Naive B cell (primary cell): ENCODE data around the gene UBN1. TPM values are rescaled to one million over a fixed set of nuclear protein-coding genes. Genes with fewer than 3 reads are reported as not detected.

Source experiments
- ATAC-seq, 2 donors: fragments of 150-1000 bp; cut with Tn5 transposase; 2 replicates each; pipeline ENCODE4 v1.10.0; 2021; ENCODE audit warnings: low read depth in 2 of 2, mild to moderate bottlenecking in 2 of 2, moderate library complexity in 2 of 2
- DNase-seq: peaks from one replicate; pipeline ENCODE4 v3.0.0; 2022
- H3K27ac Mint-ChIP-seq, 6 donors: one replicate each; pipeline ENCODE4 v1.8.0; 2020 to 2022; ENCODE audit warnings: mild to moderate bottlenecking in 6 of 6, mixed read lengths in 6 of 6, moderate library complexity in 5 of 6, inconsistent platforms in 2 of 6
- H3K27me3 Mint-ChIP-seq, 3 donors: one replicate each; pipeline ENCODE4 v1.8.0; 2021 to 2022; ENCODE audit warnings: mixed read lengths in 3 of 3, mild to moderate bottlenecking in 1 of 3
- H3K36me3 Mint-ChIP-seq, 2 donors: one replicate each; pipeline ENCODE4 v1.8.0; 2020 to 2022; ENCODE audit warnings: mixed read lengths in 2 of 2, inconsistent platforms in 1 of 2, mild to moderate bottlenecking in 1 of 2
- H3K4me1 Mint-ChIP-seq, 3 donors: one replicate each; pipeline ENCODE4 v1.8.0; 2020 to 2022; ENCODE audit warnings: mixed read lengths in 3 of 3, inconsistent platforms in 1 of 3, mild to moderate bottlenecking in 1 of 3, moderate library complexity in 1 of 3
- H3K4me3 Mint-ChIP-seq, 8 donors: one replicate each; pipeline ENCODE4 v1.8.0; 2020 to 2022; ENCODE audit warnings: mild to moderate bottlenecking in 8 of 8, mixed read lengths in 8 of 8, moderate library complexity in 8 of 8, inconsistent platforms in 2 of 8
- H3K9me3 Mint-ChIP-seq, 7 donors: one replicate each; pipeline ENCODE4 v1.8.0; 2020 to 2022; ENCODE audit warnings: mixed read lengths in 7 of 7, mild to moderate bottlenecking in 5 of 7, inconsistent platforms in 2 of 7, moderate library complexity in 1 of 7
- polyA plus RNA-seq, 6 donors: library from polyadenylated mRNA; unstranded; fragments of 300-500 nt; fragmentation: Illumina TruSeq; gene quantifications; one replicate each; pipeline ENCODE4 v1.2.3, GENCODE V29; 2021; ENCODE audit warnings: low read depth in 6 of 6

UBN1 gene
- polyA plus RNA-seq, 6 donors from 2014 or later: 4.3 to 19.2 (median 11.9) TPM

- H3K9me3 Mint-ChIP-seq: no peaks in the 10 kb centered on the region
- no peaks in the 10 kb centered on the region for H3K36me3 Mint-ChIP-seq
- H3K4me1 Mint-ChIP-seq: no peaks in the 10 kb centered on the region
- DNase-seq: no peak
- no peak for ATAC-seq
- H3K27me3 Mint-ChIP-seq: peaks cover 8 to 21% (median 18%) of the 10 kb centered on the region in 3 donors
- no peak overlapping the region for H3K4me3 Mint-ChIP-seq
- no peak overlapping the region for H3K27ac Mint-ChIP-seq
These were observed 66.7 kb downstream of the UBN1 start for GRCh38 chr16:4913774-4914525.

GRCh38 chr16:4914528-4915225, 67.4 kb downstream of the UBN1 start:
- DNase-seq: no peak
- H3K4me1 Mint-ChIP-seq: no peaks in the 10 kb centered on the region

GRCh38 chr16:4915226-4915761, 68.0 kb downstream of the UBN1 start:
- DNase-seq: no peak
- Mint-ChIP-seq H3K27me3 (peaks cover 8 to 21% (median 18%) of the 10 kb centered on the region in 3 donors), H3K36me3 (no peaks in the 10 kb centered on the region), H3K9me3 (no peaks in the 10 kb centered on the region), H3K27ac (peak overlapping the region in 1 of 6 donors; percentile 54), H3K4me1 (no peaks in the 10 kb centered on the region), H3K4me3 (no peak overlapping the region)
- no peak for ATAC-seq

More at GRCh38 chr16:4914528-4915225, 67.4 kb downstream of the UBN1 start:
- no peaks in the 10 kb centered on the region for H3K36me3 Mint-ChIP-seq
- ATAC-seq: no peak
- peaks cover 8 to 21% (median 18%) of the 10 kb centered on the region in 3 donors for H3K27me3 Mint-ChIP-seq
- H3K9me3 Mint-ChIP-seq: no peaks in the 10 kb centered on the region
- H3K4me3 Mint-ChIP-seq: no peak overlapping the region
- H3K27ac Mint-ChIP-seq: no peak overlapping the region

- Mint-ChIP-seq H3K9me3 (no peaks in the 10 kb centered on the region), H3K27ac (no peak overlapping the region), H3K36me3 (no peaks in the 10 kb centered on the region), H3K4me3 (no peak overlapping the region), H3K27me3 (peaks cover 4 to 16% (median 10%) of the 10 kb centered on the region in 3 donors), H3K4me1 (no peaks in the 10 kb centered on the region)
- ATAC-seq (no peak), DNase-seq (no peak)
These were observed 69.8 kb downstream of the UBN1 start for GRCh38 chr16:4917117-4917516.

- ATAC-seq (no peak), DNase-seq (no peak)
- peaks cover 0 to 18% (median 15%) of the 10 kb centered on the region in 3 donors for H3K27me3 Mint-ChIP-seq
- H3K27ac Mint-ChIP-seq: peak overlapping the region in 1 of 6 donors; percentile 85
- H3K4me3 Mint-ChIP-seq: peak overlapping the region in 1 of 8 donors; percentile 15
- no peaks in the 10 kb centered on the region for H3K4me1 Mint-ChIP-seq
- H3K36me3 Mint-ChIP-seq: no peaks in the 10 kb centered on the region
- no peaks in the 10 kb centered on the region for H3K9me3 Mint-ChIP-seq
These were observed 71.5 kb downstream of the UBN1 start for GRCh38 chr16:4918781-4919251.

- no peak overlapping the region for H3K27ac Mint-ChIP-seq
- no peak for DNase-seq
- H3K36me3 Mint-ChIP-seq: no peaks in the 10 kb centered on the region
- H3K9me3 Mint-ChIP-seq: peaks cover 0 to 7% (median 2%) of the 10 kb centered on the region in 7 donors
- no peak for ATAC-seq
- H3K4me3 Mint-ChIP-seq: no peak overlapping the region
- H3K27me3 Mint-ChIP-seq: peaks cover 0 to 31% (median 20%) of the 10 kb centered on the region in 3 donors
- no peaks in the 10 kb centered on the region for H3K4me1 Mint-ChIP-seq
These were observed 73.5 kb downstream of the UBN1 start for GRCh38 chr16:4920826-4921225.

GRCh38 chr16:4922721-4923342, 75.6 kb downstream of the UBN1 start:
- no peak for DNase-seq
- no peaks in the 10 kb centered on the region for H3K4me1 Mint-ChIP-seq

GRCh38 chr16:4923853-4924252, 76.6 kb downstream of the UBN1 start:
- peaks cover 0 to 27% (median 20%) of the 10 kb centered on the region in 3 donors for H3K27me3 Mint-ChIP-seq
- peaks cover 6 to 10% of the 10 kb centered on the region in 2 donors for H3K36me3 Mint-ChIP-seq
- H3K4me3 Mint-ChIP-seq: no peak overlapping the region
- peaks cover 5 to 24% (median 16%) of the 10 kb centered on the region in 7 donors for H3K9me3 Mint-ChIP-seq
- DNase-seq: no peak
- ATAC-seq: no peak
- no peaks in the 10 kb centered on the region for H3K4me1 Mint-ChIP-seq
- no peak overlapping the region for H3K27ac Mint-ChIP-seq

More at GRCh38 chr16:4922721-4923342, 75.6 kb downstream of the UBN1 start:
- peaks cover 0 to 27% (median 20%) of the 10 kb centered on the region in 3 donors for H3K27me3 Mint-ChIP-seq
- peaks cover 5 to 24% (median 16%) of the 10 kb centered on the region in 7 donors for H3K9me3 Mint-ChIP-seq
- ATAC-seq: no peak
- peak overlapping the region in 1 of 6 donors; percentile 49 for H3K27ac Mint-ChIP-seq
- peaks cover 6 to 10% of the 10 kb centered on the region in 2 donors for H3K36me3 Mint-ChIP-seq
- H3K4me3 Mint-ChIP-seq: no peak overlapping the region

GRCh38 chr16:4924593-4925292, 77.5 kb downstream of the UBN1 start:
- peaks cover 5 to 28% (median 16%) of the 10 kb centered on the region in 7 donors for H3K9me3 Mint-ChIP-seq
- peaks cover 6 to 17% of the 10 kb centered on the region in 2 donors for H3K36me3 Mint-ChIP-seq
- H3K27ac Mint-ChIP-seq: peak overlapping the region in 1 of 6 donors; percentile 82
- ATAC-seq (no peak), DNase-seq (no peak)
- H3K4me1 Mint-ChIP-seq: no peaks in the 10 kb centered on the region
- H3K4me3 Mint-ChIP-seq: no peak overlapping the region
- peaks cover under 1 to 27% (median 20%) of the 10 kb centered on the region in 3 donors for H3K27me3 Mint-ChIP-seq

- Mint-ChIP-seq H3K9me3 (peaks cover 5 to 28% (median 16%) of the 10 kb centered on the region in 7 donors), H3K4me1 (no peaks in the 10 kb centered on the region), H3K36me3 (peaks cover 6 to 17% of the 10 kb centered on the region in 2 donors), H3K27ac (no peak overlapping the region), H3K27me3 (peaks cover 5 to 31% (median 22%) of the 10 kb centered on the region in 3 donors), H3K4me3 (no peak overlapping the region)
- no peak for ATAC-seq
- DNase-seq: no peak
These were observed 78.0 kb downstream of the UBN1 start for GRCh38 chr16:4925293-4925607.

GRCh38 chr16:4925791-4926190, 78.5 kb downstream of the UBN1 start:
- Mint-ChIP-seq H3K36me3 (peaks cover 6 to 17% of the 10 kb centered on the region in 2 donors), H3K27me3 (peaks cover 5 to 37% (median 28%) of the 10 kb centered on the region in 3 donors), H3K9me3 (peaks cover 7 to 28% (median 19%) of the 10 kb centered on the region in 7 donors), H3K27ac (peak overlapping the region in 1 of 6 donors; percentile 20), H3K4me1 (no peaks in the 10 kb centered on the region), H3K4me3 (no peak overlapping the region)
- DNase-seq: no peak
- ATAC-seq: no peak

GRCh38 chr16:4926928-4927327, 79.6 kb downstream of the UBN1 start:
- ATAC-seq (no peak), DNase-seq (no peak)
- Mint-ChIP-seq H3K27me3 (peaks cover 5 to 41% (median 39%) of the 10 kb centered on the region in 3 donors), H3K36me3 (peaks cover 6 to 17% of the 10 kb centered on the region in 2 donors), H3K27ac (no peak overlapping the region), H3K9me3 (peaks cover 7 to 28% (median 20%) of the 10 kb centered on the region in 7 donors), H3K4me1 (no peaks in the 10 kb centered on the region), H3K4me3 (no peak overlapping the region)
